ENCODE results near the gene DHX40. TPM values are rescaled to one million over a fixed set of nuclear protein-coding genes. Genes with fewer than 3 reads are reported as not detected.
"Not testable (repeated sequence)": the region's sequence is repeated elsewhere in the genome, so short reads cannot be mapped to it uniquely, and the experiment has no call there.

The DHX40 gene
- total RNA-seq, 1 donor, result 32.0 TPM

DNA sequence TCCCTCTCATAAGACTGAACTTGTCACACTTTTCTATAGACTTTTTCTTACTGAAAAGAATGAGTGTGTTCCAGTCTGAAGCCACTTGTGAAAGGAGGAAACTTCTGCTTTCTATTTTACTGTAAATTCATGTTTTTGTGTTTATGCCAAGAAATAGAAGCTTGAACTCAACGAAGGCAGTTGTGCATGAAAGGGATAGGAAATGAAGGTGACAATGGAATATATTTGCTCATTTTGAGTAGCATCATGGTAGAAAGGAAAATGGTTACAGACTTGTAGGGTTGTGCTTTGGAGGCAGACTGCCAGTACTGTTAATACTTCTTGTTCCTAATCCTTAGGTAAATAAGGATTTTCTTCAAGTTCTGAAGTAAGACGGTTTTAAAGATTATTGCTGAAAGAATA, 62.4 kb downstream of the DHX40 start:
- peak in 1 of 3 donors; percentile 66 for DNase-seq (ENCODE audit: low read depth in 2 of 3, low spot score in 2 of 3)

DNA sequence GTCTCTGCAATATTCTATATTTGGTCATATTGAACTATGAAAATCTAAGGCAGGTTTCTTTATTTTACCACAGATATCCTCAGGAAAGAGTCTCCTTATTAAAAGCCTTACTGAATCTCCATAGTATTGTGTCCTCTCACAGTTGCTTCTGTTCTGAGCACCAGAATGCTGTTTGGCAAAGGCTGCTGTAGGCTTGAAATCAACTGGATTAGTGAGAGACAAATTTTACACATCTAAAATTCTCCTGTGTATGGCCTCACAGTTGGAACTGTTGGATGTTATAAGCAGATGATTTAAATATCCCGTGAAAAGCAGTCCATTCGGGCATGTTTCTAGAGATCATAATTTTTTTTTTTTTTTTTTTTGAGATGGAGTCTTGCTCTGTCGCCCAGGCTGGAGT, 63.8 kb downstream of the DHX40 start:
- DNase-seq (ENCODE audit: low read depth in 2 of 3, low spot score in 2 of 3), result no peak

GRCh38 chr17:59631276-59631675, 65.9 kb downstream of the DHX40 start:
- no peak for DNase-seq (ENCODE audit: low read depth in 2 of 3, low spot score in 2 of 3)

- DNase-seq (ENCODE audit: low read depth in 2 of 3, low spot score in 2 of 3), result no peak
Measured at GRCh38 chr17:59632398-59632797, 67.0 kb downstream of the DHX40 start.

DNA sequence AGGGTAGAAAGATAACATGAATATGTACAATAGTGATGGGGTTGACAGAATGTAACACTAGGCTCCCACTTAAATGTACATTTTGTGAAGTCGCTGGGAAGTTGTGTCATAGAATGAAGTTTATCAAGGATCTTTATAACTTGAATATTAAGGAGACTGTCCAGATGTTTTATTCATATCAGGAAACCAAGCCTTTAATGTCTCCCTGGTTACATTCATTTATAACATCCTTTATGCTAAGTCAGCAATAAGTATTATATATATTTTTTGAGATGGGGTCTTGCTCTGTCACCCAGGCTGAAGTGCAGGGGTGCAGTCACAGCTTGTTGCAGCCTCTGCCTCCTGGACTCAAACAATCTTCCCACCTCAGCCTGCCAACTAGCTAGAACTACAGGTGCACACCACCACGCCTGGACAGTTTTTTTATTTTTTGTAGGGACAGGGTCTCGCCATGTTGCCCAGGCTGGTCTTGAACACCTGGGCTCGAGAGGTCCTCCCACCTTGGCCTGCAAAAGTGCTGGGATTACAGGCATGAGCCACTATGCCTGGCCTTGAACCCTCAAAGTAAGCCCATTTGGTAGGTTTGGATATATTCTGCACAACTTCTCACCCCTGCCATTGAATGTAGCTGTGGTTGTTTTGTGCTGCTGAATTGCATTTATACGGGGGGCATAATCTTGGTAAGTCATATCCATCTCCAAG, 68.4 kb downstream of the DHX40 start:
- no peak for DNase-seq (ENCODE audit: low read depth in 2 of 3, low spot score in 2 of 3)

- no peak for DNase-seq (ENCODE audit: low read depth in 2 of 3, low spot score in 2 of 3)
Measured at GRCh38 chr17:59634632-59635541, 69.5 kb downstream of the DHX40 start.

- no peak for DNase-seq (ENCODE audit: low read depth in 2 of 3, low spot score in 2 of 3)
Measured at GRCh38 chr17:59637611-59638310, 72.4 kb downstream of the DHX40 start.

DNA sequence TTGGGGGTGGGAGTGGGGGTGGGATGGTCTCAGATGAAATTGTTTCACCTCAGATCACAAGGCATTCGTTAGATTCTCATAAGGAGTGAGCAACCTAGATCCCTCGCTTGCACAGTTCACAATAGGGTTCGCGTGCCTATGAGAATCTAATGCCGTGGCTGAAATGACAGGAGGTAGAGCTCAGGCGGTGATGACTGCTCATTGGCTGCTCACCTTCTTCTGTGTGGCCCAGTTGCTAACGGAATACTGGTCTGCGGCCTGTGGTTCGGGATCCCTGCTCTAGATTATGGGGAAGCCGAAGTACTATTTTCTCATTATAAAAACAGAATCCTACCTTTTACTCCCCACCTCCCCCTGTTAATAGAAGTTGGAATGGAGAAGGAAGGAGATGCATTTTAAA, 73.1 kb downstream of the DHX40 start:
- DNase-seq (ENCODE audit: low read depth in 2 of 3, low spot score in 2 of 3), result no peak

- peak; percentile 9 to 75 (median 41) for DNase-seq (ENCODE audit: low read depth in 2 of 3, low spot score in 2 of 3)
Measured at GRCh38 chr17:59641799-59642484, 76.5 kb downstream of the DHX40 start.

DNA sequence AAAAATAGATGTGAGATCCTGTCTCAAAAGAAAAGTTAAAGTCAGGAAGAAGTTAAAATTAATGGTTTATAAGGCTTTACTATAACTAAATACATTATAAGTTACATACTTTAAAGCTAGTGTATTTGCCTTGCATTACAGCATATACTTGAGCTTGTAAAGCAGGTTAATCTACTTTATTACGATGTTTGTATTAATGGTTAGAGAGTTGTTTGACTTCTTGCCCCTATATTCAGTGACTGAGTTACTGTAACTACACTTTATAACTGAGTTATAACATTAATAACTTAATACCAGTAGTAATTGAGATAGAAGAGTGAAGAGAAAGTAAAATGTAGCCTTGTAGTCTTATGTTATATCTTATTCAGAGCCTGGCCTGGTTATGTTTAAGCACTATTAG, 77.2 kb downstream of the DHX40 start:
- no peak for DNase-seq (ENCODE audit: low read depth in 2 of 3, low spot score in 2 of 3)

- peak in 1 of 3 donors; percentile 9 for DNase-seq (ENCODE audit: low read depth in 2 of 3, low spot score in 2 of 3)
Measured at GRCh38 chr17:59643159-59644140, 78.0 kb downstream of the DHX40 start.

GRCh38 chr17:59647288-59647687, 81.9 kb downstream of the DHX40 start:
- DNase-seq (ENCODE audit: low read depth in 2 of 3, low spot score in 2 of 3), result no peak

DNA sequence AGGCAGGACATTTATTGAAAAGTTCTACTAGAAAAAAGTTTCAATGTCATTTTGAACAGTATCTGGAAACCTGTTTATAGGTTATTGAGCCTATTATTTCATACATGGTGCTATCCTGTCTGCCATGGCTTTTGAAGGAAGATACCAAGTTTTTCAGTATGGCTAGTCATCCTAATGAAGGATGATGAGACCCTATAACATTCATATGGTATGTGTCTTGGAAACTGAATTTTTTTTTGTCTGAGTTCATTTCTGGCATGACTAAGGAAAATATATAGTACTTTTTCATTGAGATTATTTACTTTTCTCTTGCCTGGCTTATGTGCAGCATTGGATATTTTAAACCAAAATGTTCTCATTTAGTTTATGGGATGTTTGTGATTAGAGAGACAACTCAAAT, 84.5 kb downstream of the DHX40 start:
- DNase-seq (ENCODE audit: low read depth in 2 of 3, low spot score in 2 of 3), result no peak

- DNase-seq (ENCODE audit: low read depth in 2 of 3, low spot score in 2 of 3), result no peak
Measured at GRCh38 chr17:59650642-59651041, 85.2 kb downstream of the DHX40 start.

- DNase-seq (ENCODE audit: low read depth in 2 of 3, low spot score in 2 of 3), result no peak
Measured at GRCh38 chr17:59651346-59651745, 85.9 kb downstream of the DHX40 start.

GRCh38 chr17:59652119-59652518, 86.7 kb downstream of the DHX40 start:
- no peak for DNase-seq (ENCODE audit: low read depth in 2 of 3, low spot score in 2 of 3)

- DNase-seq (ENCODE audit: low read depth in 2 of 3, low spot score in 2 of 3), result not testable (repeated sequence)
Measured at GRCh38 chr17:59656624-59657023, 91.2 kb downstream of the DHX40 start.

Measured in hematopoietic multipotent progenitor cell (in vitro differentiated cells).